ENCODE measurements around the gene DENND4A.

The DENND4A gene

DNA sequence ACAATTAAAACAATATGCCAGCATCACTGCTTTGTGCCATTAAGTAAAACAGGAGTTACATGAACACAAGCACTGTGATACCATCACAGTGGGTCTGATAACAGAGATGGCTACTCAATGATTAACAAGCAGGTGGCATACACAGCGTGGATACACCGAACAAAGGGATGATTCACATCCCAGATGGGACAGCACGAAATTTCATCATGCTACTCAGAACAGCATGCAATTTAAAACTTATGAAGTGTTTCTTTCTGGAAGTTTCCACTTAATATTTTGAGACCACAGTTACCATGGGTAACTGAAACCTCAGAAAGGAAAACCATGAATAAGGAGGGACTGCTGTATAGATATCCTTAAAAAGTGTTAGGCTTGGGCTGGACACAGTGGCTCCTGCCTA is 125.8 kb downstream of the DENND4A start:
- DNase-seq (ENCODE audit: low read depth): no peak

DNA sequence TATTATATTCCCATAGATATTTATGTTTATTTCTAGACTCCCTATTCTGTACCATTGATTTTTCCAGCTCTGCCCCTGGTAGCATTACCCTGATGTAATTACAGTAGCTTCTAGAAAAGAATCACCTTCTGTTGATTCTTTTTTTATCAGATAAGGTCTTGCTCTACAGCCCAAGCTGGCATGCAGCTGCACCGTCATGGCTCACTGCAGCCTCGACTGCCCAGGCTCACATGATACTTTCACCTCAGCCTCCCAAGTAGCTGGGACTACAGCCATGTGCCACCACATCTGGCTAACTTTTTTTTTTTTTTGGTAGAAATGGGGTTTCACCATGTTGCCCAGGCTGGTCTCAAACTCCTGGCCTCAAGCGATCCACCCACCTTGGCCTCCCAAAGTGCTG is 128.6 kb downstream of the DENND4A start:
- no peak for DNase-seq (ENCODE audit: low read depth)

GRCh38 chr15:65660927-65661326 is 131.2 kb downstream of the DENND4A start:
- no peak for DNase-seq (ENCODE audit: low read depth)

DNA sequence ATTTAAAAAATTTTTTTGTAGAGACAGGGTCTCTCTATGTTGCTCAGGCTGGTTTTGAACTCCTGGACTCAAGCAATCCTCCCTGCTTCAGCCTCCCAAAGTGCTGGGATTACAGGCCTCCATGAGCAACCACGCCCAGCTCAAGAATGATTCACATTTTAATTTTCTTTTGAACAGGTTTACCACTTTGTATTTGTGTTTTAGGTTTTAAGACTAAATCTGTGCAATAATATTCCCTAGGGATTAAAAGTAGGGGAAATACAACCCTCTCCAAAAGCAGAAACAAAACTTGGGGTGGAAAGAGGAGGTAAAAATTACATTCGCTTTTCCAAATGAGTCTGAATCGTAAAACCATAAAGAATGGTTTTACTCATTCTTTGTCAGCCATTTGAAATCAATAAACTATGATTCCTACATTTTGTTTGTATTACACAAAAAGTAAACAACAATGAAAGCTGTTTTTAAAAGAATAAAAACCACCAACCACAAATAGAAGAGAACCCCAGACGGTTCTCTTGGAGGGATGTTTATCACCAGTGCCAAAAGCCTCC is 132.5 kb downstream of the DENND4A start:
- no peak for DNase-seq (ENCODE audit: low read depth)

DNA sequence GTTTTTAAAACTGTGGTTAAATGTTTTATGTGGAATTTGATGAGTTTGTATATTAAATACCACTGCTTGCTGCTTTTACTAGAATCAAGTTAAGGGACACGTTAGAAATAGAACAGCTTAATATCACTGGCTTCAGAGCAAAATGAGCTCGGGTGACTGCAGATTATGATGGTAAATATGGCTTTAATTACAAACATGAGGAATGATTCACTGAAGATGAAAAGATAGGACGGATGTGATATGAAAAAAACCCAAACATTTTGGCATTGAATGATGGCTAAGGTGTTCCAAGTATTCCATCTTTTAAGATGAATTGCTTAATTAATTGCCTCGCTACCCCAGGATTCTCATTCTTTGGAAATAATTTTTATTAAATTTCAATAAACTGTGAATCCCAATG is 136.6 kb downstream of the DENND4A start:
- no peak for DNase-seq (ENCODE audit: low read depth)

DNA sequence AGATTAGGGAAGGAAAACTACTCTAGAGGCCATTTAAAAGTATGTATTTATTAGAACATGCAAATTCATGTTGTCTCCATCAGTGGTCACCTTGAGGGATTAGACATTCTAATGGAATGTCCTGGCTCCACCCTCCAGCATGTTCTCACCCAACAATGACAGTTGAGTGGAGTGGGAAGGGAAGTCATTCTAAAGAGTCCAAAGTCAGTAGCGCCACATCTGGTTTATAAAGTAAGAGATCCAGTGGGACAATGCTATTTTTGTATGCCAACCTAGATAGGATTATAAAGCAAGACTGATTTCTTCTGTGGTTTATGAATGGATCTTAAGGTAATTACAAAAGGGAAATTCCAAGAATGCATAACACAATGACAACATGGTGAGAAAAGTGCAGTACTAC is 137.1 kb downstream of the DENND4A start:
- DNase-seq (ENCODE audit: low read depth): no peak

- no peak for DNase-seq (ENCODE audit: low read depth)
These were observed 138.1 kb downstream of the DENND4A start for GRCh38 chr15:65653801-65654521.

DNA sequence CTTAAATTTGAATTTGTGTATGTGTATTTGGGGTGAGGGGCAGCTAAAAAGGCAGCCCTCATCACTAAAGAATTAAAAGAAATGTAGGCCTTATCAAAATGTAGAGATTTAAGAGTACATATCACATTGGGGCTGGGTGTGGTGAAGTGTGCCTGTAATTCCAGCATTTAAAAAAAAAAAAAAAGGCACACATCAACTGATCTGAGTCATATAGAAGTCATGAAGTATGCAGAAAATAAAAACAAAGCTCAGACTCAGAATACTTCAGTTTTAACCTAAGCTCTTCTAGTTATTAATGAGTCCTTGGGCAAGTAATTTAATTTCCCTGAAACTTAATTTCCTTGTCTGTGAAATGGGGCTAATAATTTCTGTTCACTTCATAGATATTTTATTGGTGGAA is 138.8 kb downstream of the DENND4A start:
- no peak for DNase-seq (ENCODE audit: low read depth)

GRCh38 chr15:65651831-65652749 is 140.0 kb downstream of the DENND4A start:
- no peak for DNase-seq (ENCODE audit: low read depth)

- DNase-seq (ENCODE audit: low read depth): no peak
These were observed 141.1 kb downstream of the DENND4A start for GRCh38 chr15:65651042-65651322.

DNA sequence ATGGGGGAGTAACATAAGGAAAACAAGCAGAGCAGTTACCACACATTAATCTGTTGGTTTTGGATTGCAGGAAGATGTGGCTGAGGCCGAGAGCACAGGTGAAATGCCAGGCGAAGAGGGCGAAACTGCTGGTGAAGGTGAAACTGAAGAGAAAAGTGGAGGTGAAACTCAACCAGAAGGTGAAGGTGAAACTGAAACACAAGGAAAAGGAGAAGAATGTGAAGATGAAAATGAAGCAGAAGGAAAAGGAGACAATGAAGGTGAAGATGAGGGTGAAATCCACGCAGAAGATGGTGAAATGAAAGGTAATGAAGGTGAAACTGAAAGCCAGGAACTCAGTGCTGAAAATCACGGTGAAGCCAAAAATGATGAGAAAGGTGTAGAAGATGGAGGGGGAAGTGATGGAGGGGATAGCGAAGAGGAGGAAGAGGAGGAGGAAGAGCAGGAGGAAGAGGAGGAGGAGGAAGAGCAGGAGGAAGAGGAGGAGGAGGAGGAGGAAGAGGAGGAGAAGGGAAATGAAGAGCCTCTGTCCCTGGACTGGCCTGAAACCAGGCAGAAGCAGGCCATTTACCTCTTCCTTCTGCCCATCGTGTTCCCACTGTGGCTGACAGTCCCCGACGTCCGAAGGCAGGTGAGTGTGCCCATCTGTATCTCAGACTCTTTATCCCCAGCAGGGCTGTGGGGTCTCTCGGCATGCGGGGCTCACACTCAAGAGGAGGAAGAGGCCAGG is 141.6 kb downstream of the DENND4A start:
- no peak for DNase-seq (ENCODE audit: low read depth)

GRCh38 chr15:65646486-65646885 is 145.6 kb downstream of the DENND4A start:
- DNase-seq (ENCODE audit: low read depth): no peak

DNA sequence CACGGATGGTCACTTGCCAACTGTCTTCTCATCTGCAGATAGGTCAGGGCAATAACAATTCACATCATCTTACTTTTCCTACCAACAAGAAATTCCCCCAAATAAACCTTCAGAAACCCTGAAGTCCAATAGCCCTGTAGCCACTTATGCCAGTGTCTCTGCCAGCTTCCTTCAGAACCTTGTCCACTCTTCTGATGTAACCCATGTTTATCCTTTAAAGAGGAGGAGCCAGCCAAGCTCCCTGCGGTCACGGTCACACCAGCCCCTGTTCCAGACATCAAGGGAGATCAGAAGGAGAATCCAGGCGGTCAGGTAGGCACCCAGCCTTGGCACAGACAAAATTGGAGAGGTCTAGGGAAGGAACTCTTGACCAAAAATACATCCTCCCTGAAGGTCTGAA is 146.7 kb downstream of the DENND4A start:
- DNase-seq (ENCODE audit: low read depth): no peak

- DNase-seq (ENCODE audit: low read depth): no peak
These were observed 147.8 kb downstream of the DENND4A start for GRCh38 chr15:65644282-65644681.

- no peak for DNase-seq (ENCODE audit: low read depth)
These were observed 149.5 kb downstream of the DENND4A start for GRCh38 chr15:65642594-65642993.

DNA sequence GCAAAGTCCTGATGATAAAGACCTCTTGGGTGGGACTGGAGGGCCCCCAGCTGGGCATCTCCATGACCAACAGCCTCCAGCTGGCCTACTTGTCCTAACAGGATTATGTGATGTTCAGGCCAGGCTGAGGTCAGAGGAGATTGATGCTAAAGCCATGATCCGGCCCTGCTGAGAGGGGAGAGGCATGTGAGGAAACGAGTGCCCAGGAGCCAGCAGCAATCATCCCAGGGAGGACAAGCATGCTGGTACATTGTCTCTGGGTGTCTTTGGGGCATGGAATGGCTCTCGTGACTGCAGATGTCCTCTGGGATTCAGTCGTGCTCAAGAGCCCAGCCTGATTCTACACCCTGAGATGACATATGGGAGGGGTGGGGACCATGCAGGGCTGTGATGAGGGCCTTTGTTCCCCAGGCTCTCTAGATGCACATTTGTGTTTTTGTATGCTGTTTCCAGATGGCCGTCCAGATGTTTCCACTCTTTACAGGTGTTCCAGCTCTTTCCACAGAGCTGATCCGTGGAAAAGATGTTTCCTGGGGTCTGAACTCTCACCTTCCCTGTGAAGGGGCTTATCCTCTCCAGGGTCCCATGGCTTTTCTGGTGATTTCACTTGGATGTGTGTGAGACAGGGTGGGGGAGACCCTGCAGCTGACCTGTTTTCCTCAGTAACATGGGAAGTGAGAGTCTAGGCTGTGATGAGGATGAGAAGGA is 150.2 kb downstream of the DENND4A start:
- no peak for DNase-seq (ENCODE audit: low read depth)

DNA sequence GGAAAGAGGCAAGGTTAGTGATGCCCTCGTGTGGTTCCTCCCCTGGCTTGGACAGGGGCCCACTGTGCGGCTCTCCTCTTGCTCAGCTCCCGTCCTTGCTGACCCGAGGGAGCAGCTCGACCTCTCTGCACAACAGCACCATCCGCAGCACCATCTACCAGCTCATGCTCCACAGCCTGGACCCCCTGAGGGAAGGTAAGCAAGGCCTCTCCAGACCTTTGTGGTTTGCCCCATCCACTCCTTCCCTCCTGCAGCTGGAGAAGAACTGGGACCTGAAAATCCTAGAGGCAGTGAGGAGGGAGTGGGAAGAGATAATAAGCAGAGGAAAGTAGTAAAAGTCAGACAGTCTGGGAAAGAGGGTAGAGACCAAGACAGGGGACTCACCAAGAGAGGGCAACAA is 152.6 kb downstream of the DENND4A start:
- DNase-seq (ENCODE audit: low read depth): no peak

DNA sequence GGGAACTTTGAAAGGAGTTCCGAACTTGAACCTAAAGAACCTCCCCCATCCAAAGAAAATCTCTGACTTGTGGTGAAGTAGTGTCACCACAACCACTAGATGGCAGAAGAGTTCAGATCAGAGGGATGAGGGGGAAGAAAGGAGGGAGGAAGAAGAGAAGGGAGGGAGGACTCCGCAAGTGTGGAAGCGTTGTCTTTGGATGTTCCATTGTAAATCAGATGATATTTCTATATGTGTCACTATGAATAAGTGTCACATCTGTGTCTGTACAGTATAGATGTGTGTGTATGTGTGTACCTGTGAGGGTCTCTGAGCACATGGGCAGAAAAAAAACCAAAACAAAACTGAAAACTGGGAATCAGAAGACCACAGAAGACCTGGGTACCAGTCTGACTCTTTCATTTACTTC is 153.4 kb downstream of the DENND4A start:
- DNase-seq (ENCODE audit: low read depth): no peak

- no peak for DNase-seq (ENCODE audit: low read depth)
These were observed 154.0 kb downstream of the DENND4A start for GRCh38 chr15:65638109-65638508.

- DNase-seq (ENCODE audit: low read depth): no peak
These were observed 157.7 kb downstream of the DENND4A start for GRCh38 chr15:65634356-65634755.

DNA sequence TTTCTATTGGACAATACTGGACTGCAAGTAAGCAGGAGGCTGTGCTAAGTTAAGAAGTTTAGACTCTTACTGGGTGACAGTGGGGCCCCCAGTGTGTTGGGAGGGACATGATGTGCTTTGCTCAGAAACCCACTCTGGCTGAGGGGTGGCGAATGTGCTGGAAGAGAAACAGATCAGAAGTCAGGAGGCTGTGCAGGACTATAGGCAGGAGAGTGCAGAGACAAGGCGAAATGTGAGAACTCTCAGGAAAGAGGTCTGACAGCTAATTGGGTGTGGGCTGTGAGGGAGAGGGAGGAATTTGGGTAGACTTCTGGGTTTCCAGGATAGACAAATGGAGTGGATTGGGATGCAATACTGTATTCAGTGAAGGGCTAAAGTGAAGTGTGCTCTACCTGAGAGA is 158.3 kb downstream of the DENND4A start:
- DNase-seq (ENCODE audit: low read depth): no peak

DNA sequence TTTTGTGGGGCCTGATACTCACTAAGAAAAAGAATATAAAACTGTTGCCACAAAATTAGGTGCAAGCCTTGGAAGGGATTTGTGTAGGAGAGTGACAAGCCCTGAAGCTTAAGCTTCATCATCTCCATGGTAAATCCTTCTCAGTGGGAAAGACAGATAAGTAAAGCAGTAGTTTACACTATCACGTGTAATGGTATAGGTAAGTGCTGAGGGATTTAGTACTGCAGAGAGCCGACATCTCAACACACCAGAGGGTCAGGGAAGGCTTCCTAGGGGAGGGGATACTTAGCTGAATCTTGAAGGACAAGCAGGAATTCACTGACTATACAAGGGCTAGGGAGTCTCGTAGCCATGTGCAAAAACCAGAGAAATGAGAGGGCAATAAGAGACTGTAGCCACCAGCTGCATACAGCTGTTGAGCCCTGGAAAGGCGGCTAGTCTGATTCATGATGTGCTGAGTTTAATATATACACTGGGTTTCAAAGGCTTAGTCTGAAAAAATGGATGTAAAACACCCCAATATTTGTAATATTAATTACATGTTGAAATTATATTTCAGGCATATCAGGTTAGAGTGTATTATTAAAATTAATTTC is 159.2 kb downstream of the DENND4A start:
- no peak for DNase-seq (ENCODE audit: low read depth)

Measured in activated T-cell treated with anti-CD3 and anti-CD28 coated beads for 1 hour (primary cell).